Measurements from ENCODE around the gene FRMD4A.

FRMD4A gene

DNA sequence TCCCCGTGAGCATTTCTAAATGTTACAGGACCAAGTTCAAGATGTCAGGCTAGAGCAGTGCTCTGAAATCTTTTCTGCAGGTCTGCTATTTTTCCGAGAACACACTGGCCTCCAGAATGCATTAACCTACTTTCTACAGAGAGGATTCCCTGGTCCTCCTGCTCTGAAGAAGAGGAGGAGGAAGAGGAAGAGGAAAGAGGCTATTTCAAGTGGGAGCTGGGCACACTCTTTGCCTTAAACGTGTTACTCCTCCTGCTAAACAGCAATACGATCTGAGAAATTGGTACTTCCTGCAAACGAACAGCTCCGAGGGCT lies 157.4 kb downstream of the FRMD4A start:
- H4K20me1 ChIP-seq (ENCODE audit: control insufficient read depth, insufficient read depth, low read depth, low read length) = no peaks in the 10 kb centered on the region
- H3K36me3 ChIP-seq (ENCODE audit: control insufficient read depth, low read length) = no peaks in the 10 kb centered on the region
- peaks cover 7% of the 10 kb centered on the region for H3K4me1 ChIP-seq (ENCODE audit: control insufficient read depth, low read length)
- 0 out of 2 replicates have a peak overlapping the region, but pooled peaks have one; percentile 19 for H3K4me3 ChIP-seq (ENCODE audit: low read length)
- TF ChIP-seq, protein P1, sequence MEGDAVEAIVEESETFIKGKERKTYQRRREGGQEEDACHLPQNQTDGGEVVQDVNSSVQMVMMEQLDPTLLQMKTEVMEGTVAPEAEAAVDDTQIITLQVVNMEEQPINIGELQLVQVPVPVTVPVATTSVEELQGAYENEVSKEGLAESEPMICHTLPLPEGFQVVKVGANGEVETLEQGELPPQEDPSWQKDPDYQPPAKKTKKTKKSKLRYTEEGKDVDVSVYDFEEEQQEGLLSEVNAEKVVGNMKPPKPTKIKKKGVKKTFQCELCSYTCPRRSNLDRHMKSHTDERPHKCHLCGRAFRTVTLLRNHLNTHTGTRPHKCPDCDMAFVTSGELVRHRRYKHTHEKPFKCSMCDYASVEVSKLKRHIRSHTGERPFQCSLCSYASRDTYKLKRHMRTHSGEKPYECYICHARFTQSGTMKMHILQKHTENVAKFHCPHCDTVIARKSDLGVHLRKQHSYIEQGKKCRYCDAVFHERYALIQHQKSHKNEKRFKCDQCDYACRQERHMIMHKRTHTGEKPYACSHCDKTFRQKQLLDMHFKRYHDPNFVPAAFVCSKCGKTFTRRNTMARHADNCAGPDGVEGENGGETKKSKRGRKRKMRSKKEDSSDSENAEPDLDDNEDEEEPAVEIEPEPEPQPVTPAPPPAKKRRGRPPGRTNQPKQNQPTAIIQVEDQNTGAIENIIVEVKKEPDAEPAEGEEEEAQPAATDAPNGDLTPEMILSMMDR (IDR thresholded peaks at IDR 0.05; ENCODE audit: low read depth, low read length, poor library complexity, severe bottlenecking) = no peak
- TF ChIP-seq EZH2phosphoT487 (IDR thresholded peaks at IDR 0.05; ENCODE audit: borderline replicate concordance, low read length) = no peak
- H3K4me2 ChIP-seq (ENCODE audit: low read length) = peak overlapping the region; percentile 41
- peaks cover 75% of the 10 kb centered on the region for H3K27me3 ChIP-seq (ENCODE audit: control insufficient read depth, low read length)
- H3F3A ChIP-seq (ENCODE audit: control insufficient read depth, insufficient read depth) = no peaks in the 10 kb centered on the region
- H3K27ac ChIP-seq (ENCODE audit: low read depth, low read length) = no peak overlapping the region
- no peaks in the 10 kb centered on the region for H3K9me2 ChIP-seq (replicated peaks; ENCODE audit: control insufficient read depth, low read length)
- no peaks in the 10 kb centered on the region for H3K9me3 ChIP-seq (ENCODE audit: control insufficient read depth, insufficient read depth, low read length)
- no peaks in the 10 kb centered on the region for H3K79me2 ChIP-seq (ENCODE audit: control insufficient read depth, low read length)

- H3F3A ChIP-seq (ENCODE audit: control insufficient read depth, insufficient read depth) = no peaks in the 10 kb centered on the region
- no peaks in the 10 kb centered on the region for H3K36me3 ChIP-seq (ENCODE audit: control insufficient read depth, low read length)
- no peaks in the 10 kb centered on the region for H4K20me1 ChIP-seq (ENCODE audit: control insufficient read depth, insufficient read depth, low read depth, low read length)
- H3K4me1 ChIP-seq (ENCODE audit: control insufficient read depth, low read length) = peaks cover 7% of the 10 kb centered on the region
- TF ChIP-seq, protein P1 (IDR thresholded peaks at IDR 0.05; ENCODE audit: low read depth, low read length, poor library complexity, severe bottlenecking) = no peak
- TF ChIP-seq EZH2phosphoT487 (IDR thresholded peaks at IDR 0.05; ENCODE audit: borderline replicate concordance, low read length) = no peak
- no peak overlapping the region for H3K4me2 ChIP-seq (ENCODE audit: low read length)
- no peaks in the 10 kb centered on the region for H3K9me3 ChIP-seq (ENCODE audit: control insufficient read depth, insufficient read depth, low read length)
- peaks cover 73% of the 10 kb centered on the region for H3K27me3 ChIP-seq (ENCODE audit: control insufficient read depth, low read length)
- no peak overlapping the region for H3K27ac ChIP-seq (ENCODE audit: low read depth, low read length)
- H3K9me2 ChIP-seq (replicated peaks; ENCODE audit: control insufficient read depth, low read length) = no peaks in the 10 kb centered on the region
- no peaks in the 10 kb centered on the region for H3K79me2 ChIP-seq (ENCODE audit: control insufficient read depth, low read length)
- H3K4me3 ChIP-seq (ENCODE audit: low read length) = no peak overlapping the region
Measured at GRCh38 chr10:14172336-14172950, 158.3 kb downstream of the FRMD4A start.

DNA sequence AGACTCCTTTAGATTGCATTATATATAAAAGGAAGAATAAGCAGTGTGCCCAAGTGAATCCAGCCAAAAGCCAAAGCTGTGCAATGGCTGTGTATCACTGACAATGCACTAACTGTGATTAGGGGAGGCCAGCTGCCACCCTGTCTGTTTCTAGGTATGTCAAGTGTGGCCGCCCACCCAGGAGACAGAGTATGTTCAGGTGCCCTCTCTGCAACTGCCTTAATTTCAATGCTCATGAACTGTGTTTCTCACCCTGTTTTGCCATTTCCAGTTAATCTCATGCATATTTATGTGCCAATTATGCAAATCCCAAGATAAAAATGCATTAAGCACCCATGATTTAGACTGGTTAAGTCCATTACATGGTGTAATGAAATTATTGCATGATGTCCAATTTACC lies 159.4 kb downstream of the FRMD4A start:
- H3K4me1 ChIP-seq (ENCODE audit: control insufficient read depth, low read length) = peaks cover 7% of the 10 kb centered on the region
- no peaks in the 10 kb centered on the region for H3F3A ChIP-seq (ENCODE audit: control insufficient read depth, insufficient read depth)
- H3K4me3 ChIP-seq (ENCODE audit: low read length) = no peak overlapping the region
- H3K4me2 ChIP-seq (ENCODE audit: low read length) = no peak overlapping the region
- no peaks in the 10 kb centered on the region for H4K20me1 ChIP-seq (ENCODE audit: control insufficient read depth, insufficient read depth, low read depth, low read length)
- no peaks in the 10 kb centered on the region for H3K79me2 ChIP-seq (ENCODE audit: control insufficient read depth, low read length)
- H3K27ac ChIP-seq (ENCODE audit: low read depth, low read length) = no peak overlapping the region
- no peaks in the 10 kb centered on the region for H3K9me2 ChIP-seq (replicated peaks; ENCODE audit: control insufficient read depth, low read length)
- no peak for TF ChIP-seq EZH2phosphoT487 (IDR thresholded peaks at IDR 0.05; ENCODE audit: borderline replicate concordance, low read length)
- no peaks in the 10 kb centered on the region for H3K9me3 ChIP-seq (ENCODE audit: control insufficient read depth, insufficient read depth, low read length)
- no peaks in the 10 kb centered on the region for H3K36me3 ChIP-seq (ENCODE audit: control insufficient read depth, low read length)
- H3K27me3 ChIP-seq (ENCODE audit: control insufficient read depth, low read length) = peaks cover 77% of the 10 kb centered on the region

GRCh38 chr10:14163377-14164086 lies 167.2 kb downstream of the FRMD4A start:
- Histone ChIP-seq H3K9me3 (ENCODE audit: control insufficient read depth, insufficient read depth, low read length) (no peaks in the 10 kb centered on the region), H3K36me3 (ENCODE audit: control insufficient read depth, low read length) (no peaks in the 10 kb centered on the region), H3F3A (ENCODE audit: control insufficient read depth, insufficient read depth) (no peaks in the 10 kb centered on the region), H3K79me2 (ENCODE audit: control insufficient read depth, low read length) (no peaks in the 10 kb centered on the region), H3K27me3 (ENCODE audit: control insufficient read depth, low read length) (peaks cover 23% of the 10 kb centered on the region), H3K9me2 (replicated peaks; ENCODE audit: control insufficient read depth, low read length) (no peaks in the 10 kb centered on the region), H3K4me1 (ENCODE audit: control insufficient read depth, low read length) (no peaks in the 10 kb centered on the region), H3K4me2 (ENCODE audit: low read length) (no peak overlapping the region), H3K27ac (ENCODE audit: low read depth, low read length) (no peak overlapping the region), H4K20me1 (ENCODE audit: control insufficient read depth, insufficient read depth, low read depth, low read length) (no peaks in the 10 kb centered on the region), H3K4me3 (ENCODE audit: low read length) (no peak overlapping the region)
- TF ChIP-seq EZH2phosphoT487 (IDR thresholded peaks at IDR 0.05; ENCODE audit: borderline replicate concordance, low read length) = no peak
- TF ChIP-seq, protein P1 (IDR thresholded peaks at IDR 0.05; ENCODE audit: low read depth, low read length, poor library complexity, severe bottlenecking) = no peak
